Glomerular visceral epithelial cell (primary cell): ENCODE results near the gene VEGFA.
A peak's percentile ranks its signal among the peaks of the same experiment; 100 is the strongest.

Source experiments
- DNase-seq: peaks from one replicate; pipeline ENCODE4 v3.0.0-alpha.2; 2016; ENCODE audit errors: extremely low spot score

The VEGFA gene

DNA sequence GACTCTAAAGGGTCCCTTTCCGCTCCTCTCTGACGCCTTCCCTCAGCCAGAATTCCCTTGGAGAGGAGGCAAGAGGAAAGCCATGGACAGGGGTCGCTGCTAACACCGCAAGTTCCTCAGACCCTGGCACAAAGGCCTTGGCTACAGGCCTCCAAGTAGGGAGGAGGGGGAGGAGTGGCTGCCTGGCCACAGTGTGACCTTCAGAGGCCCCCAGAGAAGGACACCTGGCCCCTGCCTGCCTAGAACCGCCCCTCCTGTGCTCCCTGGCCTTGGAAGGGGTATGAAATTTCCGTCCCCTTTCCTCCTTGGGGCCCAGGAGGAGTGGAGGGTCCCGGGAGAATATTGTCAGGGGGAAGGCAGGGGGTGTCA is 2.7 kb downstream of the VEGFA start:
- no peak for DNase-seq

DNA sequence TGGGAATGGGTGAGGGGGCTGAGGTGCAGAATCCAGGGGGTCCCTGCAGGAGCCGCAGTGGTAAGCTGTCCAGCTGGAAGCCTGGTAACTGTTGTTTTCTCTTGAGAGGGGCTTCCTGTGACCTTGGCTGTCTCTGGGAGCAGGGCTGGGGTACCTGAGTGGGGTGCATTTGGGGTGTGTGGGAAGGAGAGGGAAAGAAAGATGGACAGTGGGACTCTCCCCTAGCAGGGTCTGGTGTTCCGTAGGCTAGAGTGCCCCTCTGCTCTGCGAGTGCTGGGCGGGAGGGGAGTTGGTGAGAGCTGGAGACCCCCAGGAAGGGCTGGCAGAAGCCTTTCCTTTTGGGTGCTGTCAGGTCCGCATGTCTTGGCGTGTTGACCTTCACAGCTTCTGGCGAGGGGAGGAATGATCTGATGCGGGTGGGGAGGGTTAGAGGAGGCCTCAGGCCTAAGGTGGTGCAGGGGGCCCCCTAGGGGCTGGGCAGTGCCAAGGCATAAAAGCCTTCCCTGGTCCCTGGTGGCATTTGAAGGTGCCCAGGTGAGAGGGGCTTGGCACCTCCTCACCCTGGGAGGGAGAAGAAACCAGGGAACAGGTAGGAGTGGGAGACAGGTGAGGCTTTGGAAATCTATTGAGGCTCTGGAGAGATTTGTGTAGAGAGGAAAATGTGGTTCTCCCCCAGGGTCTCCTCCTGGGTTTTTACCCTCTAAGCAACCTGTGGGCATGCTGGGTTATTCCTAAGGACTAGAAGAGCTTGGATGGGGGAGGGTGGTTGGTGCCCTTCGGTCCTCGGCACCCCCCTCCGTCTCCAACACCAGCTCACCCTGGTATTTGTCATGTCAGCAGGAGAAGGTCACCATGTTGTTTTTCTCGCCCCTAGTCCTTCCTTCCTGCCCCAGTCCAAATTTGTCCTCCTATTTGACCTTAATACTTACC is 3.3 kb downstream of the VEGFA start:
- DNase-seq, result peak; percentile 73

DNA sequence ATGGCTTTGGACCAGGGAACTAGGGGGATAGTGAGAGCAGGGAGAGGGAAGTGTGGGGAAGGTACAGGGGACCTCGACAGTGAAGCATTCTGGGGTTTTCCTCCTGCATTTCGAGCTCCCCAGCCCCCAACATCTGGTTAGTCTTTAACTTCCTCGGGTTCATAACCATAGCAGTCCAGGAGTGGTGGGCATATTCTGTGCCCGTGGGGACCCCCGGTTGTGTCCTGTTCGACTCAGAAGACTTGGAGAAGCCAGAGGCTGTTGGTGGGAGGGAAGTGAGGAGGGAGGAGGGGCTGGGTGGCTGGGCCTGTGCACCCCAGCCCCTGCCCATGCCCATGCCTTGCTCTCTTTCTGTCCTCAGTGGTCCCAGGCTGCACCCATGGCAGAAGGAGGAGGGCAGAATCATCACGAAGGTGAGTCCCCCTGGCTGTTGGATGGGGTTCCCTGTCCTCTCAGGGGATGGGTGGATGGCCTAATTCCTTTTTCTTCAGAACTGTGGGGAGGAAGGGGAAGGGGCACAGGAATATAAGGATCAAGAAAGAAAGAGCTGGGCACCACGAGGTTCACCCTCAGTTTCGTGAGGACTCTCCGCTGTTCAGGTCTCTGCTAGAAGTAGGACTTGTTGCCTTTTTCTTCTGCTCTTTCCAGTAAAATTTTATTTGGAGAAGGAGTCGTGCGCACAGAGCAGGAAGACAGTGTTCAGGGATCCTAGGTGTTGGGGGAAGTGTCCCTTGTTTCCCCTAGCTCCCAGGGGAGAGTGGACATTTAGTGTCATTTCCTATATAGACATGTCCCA is 4.2 kb downstream of the VEGFA start:
- DNase-seq, result no peak

DNA sequence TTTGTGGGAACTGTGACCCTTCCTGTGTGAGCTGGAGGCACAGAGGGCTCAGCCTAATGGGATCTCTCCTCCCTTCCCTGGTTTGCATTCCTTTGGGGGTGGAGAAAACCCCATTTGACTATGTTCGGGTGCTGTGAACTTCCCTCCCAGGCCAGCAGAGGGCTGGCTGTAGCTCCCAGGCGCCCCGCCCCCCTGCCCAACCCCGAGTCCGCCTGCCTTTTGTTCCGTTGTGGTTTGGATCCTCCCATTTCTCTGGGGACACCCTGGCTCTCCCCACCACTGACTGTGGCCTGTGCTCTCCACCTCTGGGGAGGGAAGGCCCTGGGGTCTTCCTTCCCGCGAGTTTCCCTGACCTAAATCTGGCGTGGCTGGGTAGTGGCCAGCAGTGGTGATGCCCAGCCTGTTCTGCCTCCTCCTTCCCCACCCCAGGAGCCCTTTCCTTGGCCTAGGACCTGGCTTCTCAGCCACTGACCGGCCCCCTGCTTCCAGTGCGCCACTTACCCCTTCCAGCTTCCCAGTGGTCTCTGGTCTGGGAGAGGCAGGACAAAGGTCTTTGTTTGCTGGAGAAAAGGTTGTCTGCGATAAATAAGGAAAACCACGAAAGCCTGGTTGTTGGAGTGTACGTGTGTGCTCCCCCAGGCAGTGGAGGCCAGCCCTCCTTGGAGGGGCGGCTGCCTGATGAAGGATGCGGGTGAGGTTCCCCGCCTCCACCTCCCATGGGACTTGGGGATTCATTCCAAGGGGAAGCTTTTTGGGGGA is 4.9 kb downstream of the VEGFA start:
- DNase-seq, result peak; percentile 74

DNA sequence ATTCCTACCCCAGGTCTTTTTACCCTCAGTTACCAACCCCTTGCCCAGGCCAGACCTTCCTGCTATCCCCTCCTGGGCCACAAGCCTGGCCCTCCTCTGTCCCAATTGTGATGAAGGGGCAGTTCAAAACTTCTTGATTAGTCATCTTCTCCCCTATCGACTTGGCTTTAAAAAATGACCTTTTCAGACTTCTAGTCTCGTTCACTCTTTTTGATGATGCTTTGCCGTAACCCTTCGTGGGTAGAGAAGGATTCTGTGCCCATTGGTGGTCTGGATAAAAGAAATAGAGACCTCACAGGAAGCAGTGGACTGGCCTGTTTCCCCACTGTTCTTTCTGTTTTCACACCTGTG is 5.5 kb downstream of the VEGFA start:
- no peak for DNase-seq

DNA sequence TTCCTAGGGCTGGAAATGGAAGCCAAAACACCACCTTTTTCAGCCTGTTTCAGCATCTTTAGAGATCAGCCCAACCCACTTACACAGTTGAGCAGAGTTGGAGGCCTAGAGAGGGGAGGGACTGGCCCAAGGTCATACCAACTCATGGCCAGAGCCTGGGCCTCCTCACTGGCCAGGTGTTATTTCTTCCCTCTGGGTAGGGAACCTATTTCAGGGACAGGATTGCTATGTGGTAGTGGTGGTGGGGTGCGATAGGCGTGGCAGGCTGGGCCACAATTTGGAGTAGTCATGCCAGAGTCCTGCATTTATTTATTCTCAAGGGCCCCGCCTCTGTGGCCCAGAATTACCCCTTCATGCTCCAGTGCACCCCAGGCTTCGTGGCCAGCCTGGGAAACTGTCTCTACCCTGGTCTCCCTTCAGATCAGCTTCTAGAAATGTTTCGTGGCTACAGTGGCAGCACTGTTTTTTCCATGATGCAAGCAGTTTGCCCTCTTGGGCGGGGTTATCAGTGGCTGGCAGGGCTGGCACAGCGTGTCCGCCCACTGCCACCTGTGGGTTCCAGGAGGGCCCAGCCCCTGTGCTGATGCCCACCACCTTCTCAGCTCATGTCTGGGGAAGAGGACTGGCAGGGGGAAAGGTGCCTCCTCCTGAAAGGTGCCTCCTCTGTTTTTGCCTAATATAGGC is 6.2 kb downstream of the VEGFA start:
- no peak for DNase-seq

DNA sequence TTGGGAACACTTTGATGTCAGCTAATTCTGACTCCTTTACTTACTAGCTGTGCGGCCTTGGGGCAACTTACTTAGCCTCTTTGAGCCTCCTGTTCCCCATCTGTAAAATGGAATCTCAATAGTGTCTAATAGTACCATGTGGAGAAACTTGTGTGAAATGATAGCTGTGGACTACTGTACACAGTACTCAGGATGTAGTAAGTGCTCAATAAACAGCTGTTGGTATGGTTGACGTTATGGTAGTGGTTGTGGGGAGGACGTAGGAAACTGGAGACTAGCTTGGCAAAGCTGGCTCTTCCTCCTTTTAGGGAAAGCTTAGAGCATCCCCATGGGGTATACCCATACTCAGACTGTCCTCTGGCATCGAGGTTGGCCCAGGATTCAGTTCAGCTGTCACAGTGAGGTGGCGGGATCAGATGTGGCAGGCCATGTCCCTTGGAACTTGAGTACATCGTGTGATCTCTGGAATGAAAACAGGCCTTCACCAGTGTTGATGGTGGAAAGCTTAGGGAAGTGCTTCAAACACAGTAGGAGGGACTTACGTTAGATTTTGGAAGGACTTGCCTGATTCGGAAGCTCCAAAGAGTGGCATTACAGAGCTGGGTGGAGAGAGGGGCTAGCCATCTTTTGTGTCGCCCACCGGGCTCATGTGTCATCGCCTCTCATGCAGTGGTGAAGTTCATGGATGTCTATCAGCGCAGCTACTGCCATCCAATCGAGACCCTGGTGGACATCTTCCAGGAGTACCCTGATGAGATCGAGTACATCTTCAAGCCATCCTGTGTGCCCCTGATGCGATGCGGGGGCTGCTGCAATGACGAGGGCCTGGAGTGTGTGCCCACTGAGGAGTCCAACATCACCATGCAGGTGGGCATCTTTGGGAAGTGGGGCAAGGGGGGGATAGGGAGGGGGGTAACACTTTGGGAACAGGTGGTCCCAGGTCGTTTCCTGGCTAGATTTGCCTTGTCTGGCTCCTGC is 7.1 kb downstream of the VEGFA start:
- no peak for DNase-seq

DNA sequence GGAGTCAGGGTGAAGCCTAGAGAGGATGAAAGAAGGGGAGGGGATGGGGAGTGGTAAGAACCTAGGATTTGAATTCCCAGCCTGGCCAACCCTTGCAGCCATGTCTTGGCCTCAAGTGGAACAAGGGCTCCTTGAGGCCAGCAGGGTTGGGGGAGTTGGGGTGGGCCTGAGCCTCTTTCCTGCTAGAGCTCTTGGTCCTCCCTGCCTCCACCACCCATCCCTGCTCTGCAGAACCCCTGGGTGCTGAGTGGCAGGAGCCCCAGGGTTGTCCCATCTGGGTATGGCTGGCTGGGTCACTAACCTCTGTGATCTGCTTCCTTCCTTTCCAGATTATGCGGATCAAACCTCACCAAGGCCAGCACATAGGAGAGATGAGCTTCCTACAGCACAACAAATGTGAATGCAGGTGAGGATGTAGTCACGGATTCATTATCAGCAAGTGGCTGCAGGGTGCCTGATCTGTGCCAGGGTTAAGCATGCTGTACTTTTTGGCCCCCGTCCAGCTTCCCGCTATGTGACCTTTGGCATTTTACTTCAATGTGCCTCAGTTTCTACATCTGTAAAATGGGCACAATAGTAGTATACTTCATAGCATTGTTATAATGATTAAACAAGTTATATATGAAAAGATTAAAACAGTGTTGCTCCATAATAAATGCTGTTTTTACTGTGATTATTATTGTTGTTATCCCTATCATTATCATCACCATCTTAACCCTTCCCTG is 8.3 kb downstream of the VEGFA start:
- DNase-seq, result no peak

DNA sequence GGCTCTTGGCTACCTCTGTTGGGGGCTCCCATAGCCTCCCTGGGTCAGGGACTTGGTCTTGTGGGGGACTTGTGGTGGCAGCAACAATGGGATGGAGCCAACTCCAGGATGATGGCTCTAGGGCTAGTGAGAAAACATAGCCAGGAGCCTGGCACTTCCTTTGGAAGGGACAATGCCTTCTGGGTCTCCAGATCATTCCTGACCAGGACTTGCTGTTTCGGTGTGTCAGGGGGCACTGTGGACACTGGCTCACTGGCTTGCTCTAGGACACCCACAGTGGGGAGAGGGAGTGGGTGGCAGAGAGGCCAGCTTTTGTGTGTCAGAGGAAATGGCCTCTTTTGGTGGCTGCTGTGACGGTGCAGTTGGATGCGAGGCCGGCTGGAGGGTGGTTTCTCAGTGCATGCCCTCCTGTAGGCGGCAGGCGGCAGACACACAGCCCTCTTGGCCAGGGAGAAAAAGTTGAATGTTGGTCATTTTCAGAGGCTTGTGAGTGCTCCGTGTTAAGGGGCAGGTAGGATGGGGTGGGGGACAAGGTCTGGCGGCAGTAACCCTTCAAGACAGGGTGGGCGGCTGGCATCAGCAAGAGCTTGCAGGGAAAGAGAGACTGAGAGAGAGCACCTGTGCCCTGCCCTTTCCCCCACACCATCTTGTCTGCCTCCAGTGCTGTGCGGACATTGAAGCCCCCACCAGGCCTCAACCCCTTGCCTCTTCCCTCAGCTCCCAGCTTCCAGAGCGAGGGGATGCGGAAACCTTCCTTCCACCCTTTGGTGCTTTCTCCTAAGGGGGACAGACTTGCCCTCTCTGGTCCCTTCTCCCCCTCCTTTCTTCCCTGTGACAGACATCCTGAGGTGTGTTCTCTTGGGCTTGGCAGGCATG is 9.2 kb downstream of the VEGFA start:
- DNase-seq, result no peak

DNA sequence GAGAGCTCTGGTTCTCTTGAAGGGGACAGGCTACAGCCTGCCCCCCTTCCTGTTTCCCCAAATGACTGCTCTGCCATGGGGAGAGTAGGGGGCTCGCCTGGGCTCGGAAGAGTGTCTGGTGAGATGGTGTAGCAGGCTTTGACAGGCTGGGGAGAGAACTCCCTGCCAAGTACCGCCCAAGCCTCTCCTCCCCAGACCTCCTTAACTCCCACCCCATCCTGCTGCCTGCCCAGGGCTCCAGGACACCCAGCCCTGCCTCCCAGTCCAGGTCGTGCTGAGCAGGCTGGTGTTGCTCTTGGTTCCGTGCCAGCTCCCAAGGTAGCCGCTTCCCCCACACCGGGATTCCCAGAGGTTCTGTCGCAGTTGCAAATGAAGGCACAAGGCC is 9.8 kb downstream of the VEGFA start:
- DNase-seq, result no peak

DNA sequence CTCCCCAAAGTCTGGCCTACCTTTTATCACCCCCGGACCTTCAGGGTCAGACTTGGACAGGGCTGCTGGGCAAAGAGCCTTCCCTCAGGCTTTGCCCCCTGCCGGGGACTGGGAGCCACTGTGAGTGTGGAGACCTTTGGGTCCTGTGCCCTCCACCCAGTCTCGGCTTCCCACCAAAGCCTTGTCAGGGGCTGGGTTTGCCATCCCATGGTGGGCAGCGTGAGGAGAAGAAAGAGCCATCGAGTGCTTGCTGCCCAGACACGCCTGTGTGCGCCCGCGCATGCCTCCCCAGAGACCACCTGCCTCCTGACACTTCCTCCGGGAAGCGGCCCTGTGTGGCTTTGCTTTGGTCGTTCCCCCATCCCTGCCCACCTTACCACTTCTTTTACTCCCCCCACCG is 10.3 kb downstream of the VEGFA start:
- no peak for DNase-seq

DNA sequence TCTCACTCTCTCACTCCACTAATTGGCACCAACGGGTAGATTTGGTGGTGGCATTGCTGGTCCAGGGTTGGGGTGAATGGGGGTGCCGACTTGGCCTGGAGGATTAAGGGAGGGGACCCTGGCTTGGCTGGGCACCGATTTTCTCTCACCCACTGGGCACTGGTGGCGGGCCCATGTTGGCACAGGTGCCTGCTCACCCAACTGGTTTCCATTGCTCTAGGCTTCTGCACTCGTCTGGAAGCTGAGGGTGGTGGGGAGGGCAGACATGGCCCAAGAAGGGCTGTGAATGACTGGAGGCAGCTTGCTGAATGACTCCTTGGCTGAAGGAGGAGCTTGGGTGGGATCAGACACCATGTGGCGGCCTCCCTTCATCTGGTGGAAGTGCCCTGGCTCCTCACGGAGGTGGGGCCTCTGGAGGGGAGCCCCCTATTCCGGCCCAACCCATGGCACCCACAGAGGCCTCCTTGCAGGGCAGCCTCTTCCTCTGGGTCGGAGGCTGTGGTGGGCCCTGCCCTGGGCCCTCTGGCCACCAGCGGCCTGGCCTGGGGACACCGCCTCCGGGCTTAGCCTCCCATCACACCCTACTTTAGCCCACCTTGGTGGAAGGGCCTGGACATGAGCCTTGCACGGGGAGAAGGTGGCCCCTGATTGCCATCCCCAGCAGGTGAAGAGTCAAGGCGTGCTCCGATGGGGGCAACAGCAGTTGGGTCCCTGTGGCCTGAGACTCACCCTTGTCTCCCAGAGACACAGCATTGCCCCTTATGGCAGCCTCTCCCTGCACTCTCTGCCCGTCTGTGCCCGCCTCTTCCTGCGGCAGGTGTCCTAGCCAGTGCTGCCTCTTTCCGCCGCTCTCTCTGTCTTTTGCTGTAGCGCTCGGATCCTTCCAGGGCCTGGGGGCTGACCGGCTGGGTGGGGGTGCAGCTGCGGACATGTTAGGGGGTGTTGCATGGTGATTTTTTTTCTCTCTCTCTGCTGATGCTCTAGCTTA is 11.2 kb downstream of the VEGFA start:
- no peak for DNase-seq

DNA sequence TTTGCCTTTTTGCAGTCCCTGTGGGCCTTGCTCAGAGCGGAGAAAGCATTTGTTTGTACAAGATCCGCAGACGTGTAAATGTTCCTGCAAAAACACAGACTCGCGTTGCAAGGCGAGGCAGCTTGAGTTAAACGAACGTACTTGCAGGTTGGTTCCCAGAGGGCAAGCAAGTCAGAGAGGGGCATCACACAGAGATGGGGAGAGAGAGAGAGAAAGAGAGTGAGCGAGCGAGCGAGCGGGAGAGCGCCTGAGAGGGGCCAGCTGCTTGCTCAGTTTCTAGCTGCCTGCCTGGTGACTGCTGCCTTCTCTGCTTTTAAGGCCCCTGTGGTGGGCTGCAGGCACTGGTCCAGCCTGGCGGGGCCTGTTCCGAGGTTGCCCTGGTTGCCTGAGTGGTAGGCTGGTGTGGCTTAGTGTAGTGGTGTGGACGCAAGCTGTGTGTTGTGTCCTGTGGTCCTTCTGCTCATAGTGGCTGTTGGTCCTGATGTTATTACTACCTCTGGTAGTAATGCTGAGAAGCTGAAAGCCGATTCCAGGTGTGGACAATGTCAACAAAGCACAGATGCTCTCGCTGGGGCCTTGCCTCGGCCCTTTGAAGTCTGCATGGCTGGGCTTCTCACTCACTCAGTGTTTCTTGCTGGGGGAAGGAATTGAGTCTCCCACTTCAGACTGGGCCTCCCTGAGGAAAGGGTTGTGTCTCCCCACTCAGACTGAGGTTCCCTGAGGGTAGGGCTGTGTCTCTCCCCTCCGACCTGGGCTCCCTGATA is 12.1 kb downstream of the VEGFA start:
- DNase-seq, result no peak

DNA sequence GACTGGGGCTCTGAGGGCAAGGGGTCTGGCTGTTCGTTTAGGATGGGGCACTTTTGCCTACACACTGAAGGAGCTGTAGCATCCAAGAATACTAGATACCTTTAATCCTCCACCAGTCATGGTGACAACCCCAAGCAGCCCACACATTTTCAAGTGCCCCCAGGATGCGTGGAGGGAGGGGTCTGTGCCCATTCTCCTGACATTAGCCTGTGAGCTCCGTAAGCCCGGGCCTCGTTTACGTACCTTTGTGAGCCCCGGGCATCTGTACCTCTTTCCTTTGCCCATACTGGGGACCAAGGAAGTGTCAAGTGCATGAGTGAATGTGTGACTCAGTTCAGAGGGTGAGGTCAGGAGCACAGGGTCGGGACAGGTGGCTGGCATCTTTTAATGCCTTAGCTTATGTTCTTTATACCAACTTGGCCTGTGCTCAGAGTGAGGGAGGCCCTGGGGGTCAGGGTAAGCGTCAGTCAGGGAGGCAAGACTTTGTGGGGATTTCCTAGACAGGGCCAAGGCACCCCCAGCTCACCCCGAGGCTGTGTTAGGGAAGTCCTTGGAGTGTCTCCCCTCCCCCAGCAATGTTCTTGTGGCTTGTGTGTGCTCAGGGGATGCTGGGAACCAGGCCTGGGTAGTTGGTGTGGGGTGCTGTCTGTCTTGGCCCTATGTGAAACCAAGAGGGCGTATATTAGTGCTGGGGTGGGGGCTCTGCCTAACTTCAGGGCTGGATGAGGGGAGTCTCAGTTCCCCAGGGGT is 12.9 kb downstream of the VEGFA start:
- DNase-seq, result no peak

DNA sequence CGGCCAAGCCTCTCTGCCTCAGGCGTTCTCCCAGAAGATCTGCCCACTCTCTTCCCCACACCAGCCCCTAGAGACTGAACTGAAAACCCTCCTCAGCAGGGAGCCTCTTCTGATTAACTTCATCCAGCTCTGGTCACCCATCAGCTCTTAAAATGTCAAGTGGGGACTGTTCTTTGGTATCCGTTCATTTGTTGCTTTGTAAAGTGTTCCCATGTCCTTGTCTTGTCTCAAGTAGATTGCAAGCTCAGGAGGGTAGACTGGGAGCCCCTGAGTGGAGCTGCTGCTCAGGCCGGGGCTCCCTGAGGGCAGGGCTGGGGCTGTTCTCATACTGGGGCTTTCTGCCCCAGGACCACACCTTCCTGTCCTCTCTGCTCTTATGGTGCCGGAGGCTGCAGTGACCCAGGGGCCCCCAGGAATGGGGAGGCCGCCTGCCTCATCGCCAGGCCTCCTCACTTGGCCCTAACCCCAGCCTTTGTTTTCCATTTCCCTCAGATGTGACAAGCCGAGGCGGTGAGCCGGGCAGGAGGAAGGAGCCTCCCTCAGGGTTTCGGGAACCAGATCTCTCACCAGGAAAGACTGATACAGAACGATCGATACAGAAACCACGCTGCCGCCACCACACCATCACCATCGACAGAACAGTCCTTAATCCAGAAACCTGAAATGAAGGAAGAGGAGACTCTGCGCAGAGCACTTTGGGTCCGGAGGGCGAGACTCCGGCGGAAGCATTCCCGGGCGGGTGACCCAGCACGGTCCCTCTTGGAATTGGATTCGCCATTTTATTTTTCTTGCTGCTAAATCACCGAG is 14.2 kb downstream of the VEGFA start:
- DNase-seq, result no peak
